OCI-LY1 (cell line): ENCODE results near the gene CCM2.
A peak's percentile ranks its signal among the peaks of the same experiment; 100 is the strongest.

Experiments used
- H2AFZ ChIP-seq: fragments of 200-600 bp; sonication (generic), shearing (Covaris generic); 2 replicates; pipeline ENCODE4 v1.6.0; 2014; ENCODE audit warnings: antibody characterized with exemption, mild to moderate bottlenecking, low read length
- H3F3A ChIP-seq: fragments of 200-600 bp; sonication (generic), shearing (Covaris generic); 2 replicates; pipeline ENCODE4 v1.6.0; 2014; ENCODE audit warnings: mild to moderate bottlenecking, antibody characterized with exemption, low read length, moderate library complexity; ENCODE audit not compliant: insufficient read depth
- H3K27ac ChIP-seq: fragments of 200-600 bp; sonication (generic); 2 replicates; pipeline ENCODE4 v1.5.1; 2014; ENCODE audit warnings: low read length, mixed run types, mild to moderate bottlenecking, low read depth; ENCODE audit not compliant: poor library complexity, severe bottlenecking
- H3K27me3 ChIP-seq: fragments of 200-600 bp; sonication (generic); 2 replicates; pipeline ENCODE4 v1.6.0; 2014; ENCODE audit warnings: antibody characterized with exemption, mild to moderate bottlenecking, low read length, moderate library complexity; ENCODE audit not compliant: insufficient read depth
- H3K36me3 ChIP-seq: fragments of 200-600 bp; sonication (generic); 2 replicates; pipeline ENCODE4 v1.6.1; 2014; ENCODE audit warnings: mild to moderate bottlenecking, antibody characterized with exemption, low read length, moderate library complexity, mixed read lengths; ENCODE audit not compliant: insufficient read depth
- H3K4me1 ChIP-seq: fragments of 200-600 bp; sonication (generic); 2 replicates; pipeline ENCODE4 v1.5.1; 2014; ENCODE audit warnings: mild to moderate bottlenecking, low read length, moderate library complexity; ENCODE audit not compliant: insufficient read depth, severe bottlenecking
- H3K4me2 ChIP-seq: fragments of 200-600 bp; sonication (generic), shearing (Covaris generic); 2 replicates; pipeline ENCODE4 v1.6.1; 2014; ENCODE audit warnings: low read length
- H3K4me3 ChIP-seq: fragments of 200-600 bp; sonication (generic); 2 replicates; pipeline ENCODE4 v1.5.1; 2014; ENCODE audit warnings: low read length, low read depth, mild to moderate bottlenecking, mixed read lengths; ENCODE audit not compliant: poor library complexity, severe bottlenecking
- H3K79me2 ChIP-seq: fragments of 200-600 bp; shearing (Covaris generic); 2 replicates; pipeline ENCODE4 v1.6.1; 2016; ENCODE audit warnings: mixed run types, low read length, mixed read lengths; ENCODE audit not compliant: insufficient read depth
- H3K9ac ChIP-seq: fragments of 200-600 bp; sonication (generic), shearing (Covaris generic); 2 replicates; pipeline ENCODE4 v1.6.1; 2014; ENCODE audit warnings: mild to moderate bottlenecking, low read length, mixed read lengths
- H3K9me2 ChIP-seq: fragments of 200-600 bp; sonication (generic), shearing (Covaris generic); 2 replicates; pipeline ENCODE4 v1.6.1; 2014; ENCODE audit warnings: low read depth, mild to moderate bottlenecking, low read length, mixed read lengths
- H3K9me3 ChIP-seq: fragments of 200-600 bp; shearing (Covaris generic); 2 replicates; pipeline ENCODE4 v1.6.1; 2014; ENCODE audit warnings: low read length, mixed read lengths
- H4K20me1 ChIP-seq: fragments of 200-600 bp; sonication (generic), shearing (Covaris generic); 2 replicates; pipeline ENCODE4 v1.6.0; 2016; ENCODE audit warnings: mild to moderate bottlenecking, low read length; ENCODE audit not compliant: insufficient read depth
- EZH2 ChIP-seq: fragments of 200-600 bp; sonication (generic), shearing (Covaris generic); IDR thresholded peaks from 2 replicates; pipeline ENCODE4 v1.8.0; 2017; ENCODE audit warnings: borderline replicate concordance, mixed run types, mild to moderate bottlenecking, antibody characterized with exemption, low read length, moderate library complexity, mixed read lengths
- TF ChIP-seq, protein P1 (sequence below): fragments of 200-600 bp; sonication (generic), shearing (Covaris generic); IDR thresholded peaks from 2 replicates; pipeline ENCODE4 v1.5.1; 2017; ENCODE audit warnings: mild to moderate bottlenecking, antibody characterized with exemption, low read length, moderate library complexity, mixed read lengths

The CCM2 gene

DNA sequence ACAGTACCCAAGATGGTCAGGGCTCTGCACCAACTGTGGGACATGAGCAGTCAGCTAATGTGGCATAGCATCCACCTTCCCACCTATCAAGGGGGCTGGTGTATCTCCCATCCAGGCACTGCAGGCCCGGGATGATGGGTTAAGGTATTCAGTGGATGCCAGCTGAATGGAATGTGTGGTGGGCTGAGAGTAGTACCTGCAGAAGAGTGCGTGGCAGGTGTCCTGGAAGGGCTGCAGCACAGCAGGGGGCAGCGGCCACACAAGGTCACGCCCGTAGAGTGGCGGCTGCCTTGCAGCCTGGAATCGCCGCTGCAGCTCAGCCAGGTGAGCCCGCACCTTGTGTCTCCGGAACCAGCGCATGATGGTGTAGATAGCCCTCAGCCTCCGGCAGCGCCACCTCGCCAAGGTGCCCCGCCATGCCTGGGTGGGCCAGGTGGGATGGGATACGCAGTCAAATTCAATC is 34.5 kb upstream of the CCM2 start:
- no peaks in the 10 kb centered on the region for H4K20me1 ChIP-seq
- no peak overlapping the region for H3K9ac ChIP-seq
- H3K27me3 ChIP-seq: peaks cover 2% of the 10 kb centered on the region; the same call in 1 of the 2 replicates
- H3K4me2 ChIP-seq: no peak overlapping the region
- no peaks in the 10 kb centered on the region for H3K9me2 ChIP-seq
- no peak overlapping the region for H3K27ac ChIP-seq
- peaks cover 22% of the 10 kb centered on the region for H3K4me1 ChIP-seq
- no peak for TF ChIP-seq EZH2
- TF ChIP-seq, protein P1, sequence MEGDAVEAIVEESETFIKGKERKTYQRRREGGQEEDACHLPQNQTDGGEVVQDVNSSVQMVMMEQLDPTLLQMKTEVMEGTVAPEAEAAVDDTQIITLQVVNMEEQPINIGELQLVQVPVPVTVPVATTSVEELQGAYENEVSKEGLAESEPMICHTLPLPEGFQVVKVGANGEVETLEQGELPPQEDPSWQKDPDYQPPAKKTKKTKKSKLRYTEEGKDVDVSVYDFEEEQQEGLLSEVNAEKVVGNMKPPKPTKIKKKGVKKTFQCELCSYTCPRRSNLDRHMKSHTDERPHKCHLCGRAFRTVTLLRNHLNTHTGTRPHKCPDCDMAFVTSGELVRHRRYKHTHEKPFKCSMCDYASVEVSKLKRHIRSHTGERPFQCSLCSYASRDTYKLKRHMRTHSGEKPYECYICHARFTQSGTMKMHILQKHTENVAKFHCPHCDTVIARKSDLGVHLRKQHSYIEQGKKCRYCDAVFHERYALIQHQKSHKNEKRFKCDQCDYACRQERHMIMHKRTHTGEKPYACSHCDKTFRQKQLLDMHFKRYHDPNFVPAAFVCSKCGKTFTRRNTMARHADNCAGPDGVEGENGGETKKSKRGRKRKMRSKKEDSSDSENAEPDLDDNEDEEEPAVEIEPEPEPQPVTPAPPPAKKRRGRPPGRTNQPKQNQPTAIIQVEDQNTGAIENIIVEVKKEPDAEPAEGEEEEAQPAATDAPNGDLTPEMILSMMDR: no peak
- no peak overlapping the region for H3K4me3 ChIP-seq
- H2AFZ ChIP-seq: no peak overlapping the region
- no peaks in the 10 kb centered on the region for H3K36me3 ChIP-seq
- no peaks in the 10 kb centered on the region for H3K79me2 ChIP-seq
- no peaks in the 10 kb centered on the region for H3K9me3 ChIP-seq
- no peaks in the 10 kb centered on the region for H3F3A ChIP-seq

DNA sequence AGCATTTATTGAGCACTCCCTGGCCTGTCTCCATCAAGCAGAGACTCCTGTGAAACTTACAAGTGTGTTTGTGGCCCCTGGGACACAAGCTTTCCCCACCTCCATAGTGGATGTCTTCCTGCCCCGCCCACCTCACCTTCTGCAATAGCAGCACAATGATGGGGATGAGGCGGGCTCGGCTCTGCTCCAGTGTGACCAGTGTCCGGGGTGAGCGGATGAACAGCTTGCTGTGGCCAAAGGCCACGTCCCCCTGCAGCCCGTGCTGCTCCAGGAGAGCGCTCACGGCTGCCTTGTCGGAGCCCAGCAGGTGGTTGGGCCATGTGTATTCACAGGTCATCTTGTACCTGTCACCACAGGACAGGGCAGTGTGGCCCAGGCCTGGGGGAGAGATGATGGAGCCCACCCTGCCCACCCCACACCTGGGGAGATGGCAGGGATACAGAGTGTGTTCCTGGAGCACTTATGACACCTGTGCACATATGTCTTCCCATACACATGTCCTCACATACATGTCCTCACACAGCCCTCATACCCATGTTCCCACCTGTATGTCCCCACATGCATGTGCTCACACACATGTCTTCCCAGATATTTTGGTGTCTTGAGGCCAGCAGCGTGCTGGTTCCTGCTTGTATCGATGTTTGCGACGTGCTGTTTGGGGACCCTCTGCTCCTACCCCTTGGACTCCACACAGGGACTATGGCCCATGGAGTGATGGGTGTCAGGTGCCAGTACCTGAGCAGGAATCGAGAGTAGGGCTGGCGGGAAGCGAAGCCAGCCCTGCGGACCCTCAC is 33.9 kb upstream of the CCM2 start:
- no peaks in the 10 kb centered on the region for H3F3A ChIP-seq

DNA sequence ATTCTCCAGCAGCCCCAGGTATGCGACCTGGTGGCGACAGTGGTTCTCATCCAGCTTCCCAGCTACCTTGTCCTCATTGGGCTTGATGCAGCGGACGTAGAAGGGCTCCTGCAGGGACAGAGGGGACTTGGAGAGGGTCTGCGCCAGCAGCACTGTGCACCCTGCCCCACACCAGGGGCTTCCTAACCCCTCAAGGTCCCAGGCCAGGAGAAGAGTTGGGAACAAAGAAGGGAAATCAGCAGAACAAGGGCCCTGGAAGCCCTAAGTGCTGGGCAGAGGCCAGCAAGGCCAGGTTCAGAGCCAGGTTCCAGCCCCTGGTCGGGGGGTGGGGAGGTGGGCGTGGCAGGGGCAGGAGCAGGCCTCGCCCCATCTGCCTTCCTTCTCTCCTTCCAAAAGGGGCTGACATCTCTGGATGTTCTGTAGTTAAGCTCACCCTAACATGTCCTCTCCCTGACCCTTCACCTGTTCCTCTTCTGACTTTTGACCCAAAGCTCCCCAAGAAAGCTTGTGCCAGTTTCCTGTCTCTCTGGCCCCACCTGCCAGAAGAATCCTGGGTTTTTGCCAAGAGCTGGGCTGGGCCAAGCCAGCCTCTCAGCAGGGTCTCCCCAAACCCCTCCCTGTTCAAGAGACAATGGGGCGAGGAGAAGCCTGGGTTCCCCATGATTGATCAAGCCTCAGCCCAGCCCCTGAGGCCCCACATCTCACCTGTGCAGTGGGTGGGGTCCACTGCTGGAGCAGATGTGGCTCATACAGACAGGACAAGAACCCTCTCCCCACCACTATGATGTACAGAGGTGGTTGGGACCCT is 33.1 kb upstream of the CCM2 start:
- Histone ChIP-seq H2AFZ (no peak overlapping the region), H3F3A (no peaks in the 10 kb centered on the region), H3K36me3 (no peaks in the 10 kb centered on the region), H3K4me2 (peak overlapping the region; percentile 8; the same call in 1 of the 2 replicates), H3K9ac (no peak overlapping the region), H3K27ac (no peak overlapping the region), H4K20me1 (no peaks in the 10 kb centered on the region), H3K27me3 (no peaks in the 10 kb centered on the region), H3K4me3 (no peak overlapping the region), H3K79me2 (no peaks in the 10 kb centered on the region), H3K9me3 (no peaks in the 10 kb centered on the region), H3K4me1 (peaks cover 22% of the 10 kb centered on the region), H3K9me2 (no peaks in the 10 kb centered on the region)
- TF ChIP-seq, protein P1: no peak
- no peak for TF ChIP-seq EZH2

More for the DNA sequence above, 33.9 kb upstream of the CCM2 start:
- no peak overlapping the region for H2AFZ ChIP-seq
- no peaks in the 10 kb centered on the region for H3K27me3 ChIP-seq
- TF ChIP-seq EZH2: no peak
- TF ChIP-seq, protein P1: no peak
- no peaks in the 10 kb centered on the region for H3K9me2 ChIP-seq
- no peak overlapping the region for H3K27ac ChIP-seq
- no peaks in the 10 kb centered on the region for H3K9me3 ChIP-seq
- H4K20me1 ChIP-seq: no peaks in the 10 kb centered on the region
- no peak overlapping the region for H3K4me3 ChIP-seq
- H3K4me2 ChIP-seq: no peak overlapping the region
- H3K4me1 ChIP-seq: peaks cover 22% of the 10 kb centered on the region
- H3K9ac ChIP-seq: no peak overlapping the region
- H3K36me3 ChIP-seq: no peaks in the 10 kb centered on the region
- H3K79me2 ChIP-seq: no peaks in the 10 kb centered on the region
